H9 (cell line): ENCODE measurements around the gene COA8. TPM values are rescaled to one million over a fixed set of nuclear protein-coding genes. Genes with fewer than 3 reads are reported as not detected.

Experiments used
- DNase-seq: peaks from one replicate; pipeline ENCODE4 v3.0.0-alpha.2; 2017
- H2AFZ ChIP-seq: one replicate; pipeline ENCODE4 v1.6.1; 2013; ENCODE audit warnings: mild to moderate bottlenecking, low read length, control low read depth, moderate library complexity
- H2AK5ac ChIP-seq: 2 replicates; pipeline ENCODE4 v1.6.1; 2013; ENCODE audit warnings: low read length, control low read depth, mixed read lengths; ENCODE audit not compliant: insufficient read length
- H2BK120ac ChIP-seq: one replicate; pipeline ENCODE4 v1.6.1; 2013; ENCODE audit warnings: low read depth, mild to moderate bottlenecking, low read length, control low read depth, inconsistent platforms; ENCODE audit not compliant: poor library complexity, severe bottlenecking
- H2BK12ac ChIP-seq: 2 replicates; pipeline ENCODE4 v1.6.1; 2013; ENCODE audit warnings: low read length, control low read depth, mixed read lengths, low read depth; ENCODE audit not compliant: insufficient read length
- H2BK15ac ChIP-seq: 2 replicates; pipeline ENCODE4 v1.6.1; 2013; ENCODE audit warnings: low read depth, low read length, control low read depth
- H2BK20ac ChIP-seq: one replicate; pipeline ENCODE4 v1.6.1; 2013; ENCODE audit warnings: low read depth, mild to moderate bottlenecking, low read length, control low read depth, inconsistent platforms; ENCODE audit not compliant: poor library complexity, severe bottlenecking
- H2BK5ac ChIP-seq: 2 replicates; pipeline ENCODE4 v1.6.1; 2013; ENCODE audit warnings: low read length, control low read depth, mixed read lengths; ENCODE audit not compliant: insufficient read length
- H3K14ac ChIP-seq: 2 replicates; pipeline ENCODE4 v1.6.1; 2013; ENCODE audit warnings: low read length, control low read depth; ENCODE audit not compliant: insufficient read depth
- H3K18ac ChIP-seq: 2 replicates; pipeline ENCODE4 v1.6.1; 2013; ENCODE audit warnings: low read depth, mild to moderate bottlenecking, mixed read lengths, low read length, control low read depth; ENCODE audit not compliant: insufficient read length
- H3K23ac ChIP-seq: 2 replicates; pipeline ENCODE4 v1.6.1; 2013; ENCODE audit warnings: low read length, control low read depth, mixed read lengths, low read depth; ENCODE audit not compliant: insufficient read length
- H3K23me2 ChIP-seq: 2 replicates; pipeline ENCODE4 v1.6.1; 2013; ENCODE audit warnings: low read depth, mild to moderate bottlenecking, mixed read lengths, low read length, control low read depth; ENCODE audit not compliant: insufficient read length, poor library complexity, severe bottlenecking
- H3K27ac ChIP-seq: 2 replicates; pipeline ENCODE4 v1.5.1; 2013; ENCODE audit warnings: low read length, control low read depth, mixed read lengths, low read depth; ENCODE audit not compliant: insufficient read length
- H3K27me3 ChIP-seq: 2 replicates; pipeline ENCODE4 v1.6.1; 2013; ENCODE audit warnings: low read length, control low read depth, inconsistent platforms; ENCODE audit not compliant: insufficient read depth
- H3K4ac ChIP-seq: 2 replicates; pipeline ENCODE4 v1.6.1; 2013; ENCODE audit warnings: low read depth, mild to moderate bottlenecking, control low read depth, inconsistent platforms, low read length, moderate library complexity
- H3K4me1 ChIP-seq: 2 replicates; pipeline ENCODE4 v1.6.1; 2013; ENCODE audit warnings: low read length, control low read depth, inconsistent platforms; ENCODE audit not compliant: insufficient read depth
- H3K4me2 ChIP-seq: 2 replicates; pipeline ENCODE4 v1.6.1; 2013; ENCODE audit warnings: low read length, control low read depth, mixed read lengths; ENCODE audit not compliant: insufficient read length, insufficient read depth
- H3K56ac ChIP-seq: 2 replicates; pipeline ENCODE4 v1.6.1; 2013; ENCODE audit warnings: low read depth, mild to moderate bottlenecking, mixed read lengths, low read length, control low read depth; ENCODE audit not compliant: insufficient read length
- H3K79me1 ChIP-seq: 2 replicates; pipeline ENCODE4 v1.6.1; 2013; ENCODE audit warnings: low read depth, mild to moderate bottlenecking, moderate library complexity, low read length, control low read depth, inconsistent platforms; ENCODE audit not compliant: insufficient read depth, poor library complexity, severe bottlenecking
- H3K79me2 ChIP-seq: 2 replicates; pipeline ENCODE4 v1.6.1; 2013; ENCODE audit warnings: low read length, control low read depth, inconsistent platforms; ENCODE audit not compliant: insufficient read depth
- H3K9ac ChIP-seq: 2 replicates; pipeline ENCODE4 v1.6.1; 2013; ENCODE audit warnings: low read length, control low read depth, mixed read lengths; ENCODE audit not compliant: insufficient read length; ENCODE audit errors: extremely low read depth
- H3K9me3 ChIP-seq: one replicate; pipeline ENCODE4 v1.6.1; 2013; ENCODE audit warnings: low read depth, low read length, inconsistent platforms; ENCODE audit not compliant: control insufficient read depth
- H3T11ph ChIP-seq: one replicate; pipeline ENCODE4 v1.6.1; 2013; ENCODE audit warnings: mild to moderate bottlenecking, low read length, control low read depth, inconsistent platforms
- H4K20me1 ChIP-seq: one replicate; pipeline ENCODE4 v1.6.1; 2013; ENCODE audit not compliant: control insufficient read depth, insufficient read length, insufficient read depth
- H4K5ac ChIP-seq: 2 replicates; pipeline ENCODE4 v1.6.1; 2013; ENCODE audit warnings: low read depth, mild to moderate bottlenecking, mixed read lengths, low read length, control low read depth; ENCODE audit not compliant: insufficient read length
- H4K8ac ChIP-seq: replicated peaks from 2 replicates; pipeline ENCODE4 v1.6.1; 2013; ENCODE audit warnings: low read length, control low read depth, mixed read lengths, low read depth; ENCODE audit not compliant: insufficient read length
- H4K91ac ChIP-seq: 2 replicates; pipeline ENCODE4 v1.6.1; 2013; ENCODE audit warnings: low read depth, mild to moderate bottlenecking, moderate library complexity, mixed read lengths, low read length, control low read depth; ENCODE audit not compliant: insufficient read length
- H3K27ac Mint-ChIP-seq, 3 experiments: 2 replicates in 2 of 3; 3 replicates in 1 of 3; pipeline ENCODE4 v1.8.0; 2020 to 2021; ENCODE audit warnings: mixed read lengths in 3 of 3, mild to moderate bottlenecking in 1 of 3, moderate library complexity in 1 of 3
- H3K27me3 Mint-ChIP-seq: 2 replicates; pipeline ENCODE4 v1.8.0; 2021; ENCODE audit warnings: low read depth, mild to moderate bottlenecking, moderate library complexity, mixed read lengths
- H3K36me3 Mint-ChIP-seq, 3 experiments: 2 replicates in 2 of 3; 3 replicates in 1 of 3; pipeline ENCODE4 v1.8.0; 2020 to 2021; ENCODE audit warnings: low read depth in 3 of 3, mixed read lengths in 3 of 3; ENCODE audit not compliant: insufficient read depth in 1 of 3
- H3K4me1 Mint-ChIP-seq, 2 experiments: 2 replicates each; pipeline ENCODE4 v1.8.0; 2020; ENCODE audit warnings: mixed read lengths in 2 of 2
- H3K4me3 Mint-ChIP-seq, 2 experiments: 2 replicates in 1 of 2; 3 replicates in 1 of 2; pipeline ENCODE4 v1.8.0; 2020 to 2021; ENCODE audit warnings: mild to moderate bottlenecking in 2 of 2, mixed read lengths in 2 of 2, moderate library complexity in 1 of 2
- H3K9me3 Mint-ChIP-seq, 2 experiments: 2 replicates in 1 of 2; 3 replicates in 1 of 2; pipeline ENCODE4 v1.8.0; 2020; ENCODE audit warnings: mild to moderate bottlenecking in 2 of 2, mixed read lengths in 2 of 2, moderate library complexity in 1 of 2
- CTCF ChIP-seq: fragments of 200-600 bp; sonication (generic); conservative IDR thresholded peaks from 3 replicates; pipeline ENCODE4 v1.8.0; 2021; ENCODE audit warnings: antibody characterized with exemption, mild to moderate bottlenecking
- WGBS: extraction: QIAGEN DNeasy Blood & Tissue Kit; methylation state at CpG from one replicate; pipeline ENCODE4 v1.1.7; 2013; ENCODE audit warnings: missing lambda C conversion rate, low lambda C conversion rate, mixed read lengths; ENCODE audit not compliant: insufficient read length; ENCODE audit errors: extremely low coverage; 5-methylcytosine and 5-hydroxymethylcytosine counted together
- total RNA-seq: library from RNA; stranded (reverse); gene quantifications from 2 replicates; pipeline ENCODE4 v1.2.1, GENCODE V29; 2021

COA8 gene
- total RNA-seq, 1 experiment from 2014 or later: 45.5 TPM

GRCh38 chr14:103543721-103544387 is 18.9 kb upstream of the COA8 start:
- H2BK120ac ChIP-seq: no peak overlapping the region
- peak overlapping the region; percentile 37; the same call in 1 of the 2 replicates for H3K14ac ChIP-seq
- no peak overlapping the region for H3K4me3 Mint-ChIP-seq
- H3K27ac Mint-ChIP-seq: no peak overlapping the region; a peak in 2 of 7 replicates
- H3K4me1 ChIP-seq: no peaks in the 10 kb centered on the region; the same call in 1 of the 2 replicates
- TF ChIP-seq CTCF: no peak
- peak overlapping the region; percentile 6 for H4K91ac ChIP-seq
- H3K27ac ChIP-seq: no peak overlapping the region
- no peaks in the 10 kb centered on the region for H4K20me1 ChIP-seq
- H3K23ac ChIP-seq: no peak overlapping the region
- no peak overlapping the region for H2AFZ ChIP-seq
- no peak overlapping the region for H2BK5ac ChIP-seq
- WGBS: no CpG with 5 or more reads among the region's 19 CpGs
- H3K9me3 Mint-ChIP-seq: no peaks in the 10 kb centered on the region
- no peak overlapping the region for H2BK12ac ChIP-seq
- H3K4ac ChIP-seq: 0 out of 2 replicates have a peak overlapping the region, but pooled peaks have one; percentile 3
- no peak overlapping the region for H4K8ac ChIP-seq
- H3K4me1 Mint-ChIP-seq: peaks cover 12 to 26% of the 10 kb centered on the region in 2 experiments
- H3K27me3 Mint-ChIP-seq: peaks cover 9% of the 10 kb centered on the region
- no peak overlapping the region for H3K9ac ChIP-seq
- H3K27me3 ChIP-seq: no peaks in the 10 kb centered on the region
- H3K23me2 ChIP-seq: peaks cover 4% of the 10 kb centered on the region
- H2BK15ac ChIP-seq: no peak overlapping the region
- H3K79me2 ChIP-seq: no peaks in the 10 kb centered on the region
- no peak overlapping the region for H4K5ac ChIP-seq
- DNase-seq: no peak
- H3K9me3 ChIP-seq: no peaks in the 10 kb centered on the region
- H3K36me3 Mint-ChIP-seq: no peaks in the 10 kb centered on the region
- H3K56ac ChIP-seq: no peak overlapping the region
- no peak overlapping the region for H2AK5ac ChIP-seq
- H2BK20ac ChIP-seq: no peak overlapping the region
- no peaks in the 10 kb centered on the region for H3K79me1 ChIP-seq
- H3K18ac ChIP-seq: peak overlapping the region; percentile 31
- H3T11ph ChIP-seq: no peak overlapping the region
- no peak overlapping the region for H3K4me2 ChIP-seq
